PC-3 (cell line): Measurements from ENCODE around the gene GPRIN1.

Experiments used
- EZH2 ChIP-seq: fragments of 300-600 bp; sonication (generic); IDR thresholded peaks from one replicate; pipeline ENCODE4 v1.6.1; 2017; ENCODE audit warnings: antibody characterized with exemption, mild to moderate bottlenecking, low read length; ENCODE audit not compliant: unreplicated experiment
- TF ChIP-seq, protein P1 (sequence below): fragments of 300-600 bp; sonication (generic); conservative IDR thresholded peaks from 2 replicates; pipeline ENCODE4 v1.5.1; 2017; ENCODE audit warnings: antibody characterized with exemption, low read depth, mild to moderate bottlenecking, low read length

GRCh38 chr5:176552332-176552869 is 57.6 kb downstream of the GPRIN1 start:
- TF ChIP-seq, protein P1, sequence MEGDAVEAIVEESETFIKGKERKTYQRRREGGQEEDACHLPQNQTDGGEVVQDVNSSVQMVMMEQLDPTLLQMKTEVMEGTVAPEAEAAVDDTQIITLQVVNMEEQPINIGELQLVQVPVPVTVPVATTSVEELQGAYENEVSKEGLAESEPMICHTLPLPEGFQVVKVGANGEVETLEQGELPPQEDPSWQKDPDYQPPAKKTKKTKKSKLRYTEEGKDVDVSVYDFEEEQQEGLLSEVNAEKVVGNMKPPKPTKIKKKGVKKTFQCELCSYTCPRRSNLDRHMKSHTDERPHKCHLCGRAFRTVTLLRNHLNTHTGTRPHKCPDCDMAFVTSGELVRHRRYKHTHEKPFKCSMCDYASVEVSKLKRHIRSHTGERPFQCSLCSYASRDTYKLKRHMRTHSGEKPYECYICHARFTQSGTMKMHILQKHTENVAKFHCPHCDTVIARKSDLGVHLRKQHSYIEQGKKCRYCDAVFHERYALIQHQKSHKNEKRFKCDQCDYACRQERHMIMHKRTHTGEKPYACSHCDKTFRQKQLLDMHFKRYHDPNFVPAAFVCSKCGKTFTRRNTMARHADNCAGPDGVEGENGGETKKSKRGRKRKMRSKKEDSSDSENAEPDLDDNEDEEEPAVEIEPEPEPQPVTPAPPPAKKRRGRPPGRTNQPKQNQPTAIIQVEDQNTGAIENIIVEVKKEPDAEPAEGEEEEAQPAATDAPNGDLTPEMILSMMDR, result no peak
- TF ChIP-seq EZH2, result no peak
